HFFc6 (cell line): ENCODE measurements around the gene SLC9C2. TPM values are rescaled to one million over a fixed set of nuclear protein-coding genes. Genes with fewer than 3 reads are reported as not detected.

Experiments
- DNase-seq: peaks from one replicate; pipeline ENCODE4 v3.0.0-alpha.2; 2018
- H3K27ac Mint-ChIP-seq: 2 replicates; pipeline ENCODE4 v1.8.0; 2020; ENCODE audit warnings: mild to moderate bottlenecking, mixed read lengths
- H3K27me3 Mint-ChIP-seq: 2 replicates; pipeline ENCODE4 v1.8.0; 2021; ENCODE audit warnings: mild to moderate bottlenecking, moderate library complexity, mixed read lengths; ENCODE audit not compliant: insufficient read depth
- H3K36me3 Mint-ChIP-seq: 2 replicates; pipeline ENCODE4 v1.8.0; 2021; ENCODE audit warnings: low read depth, mixed read lengths
- H3K4me1 Mint-ChIP-seq: 2 replicates; pipeline ENCODE4 v1.8.0; 2020; ENCODE audit warnings: low read depth, mixed read lengths
- H3K4me3 Mint-ChIP-seq: 2 replicates; pipeline ENCODE4 v1.8.0; 2020; ENCODE audit warnings: mild to moderate bottlenecking, moderate library complexity, mixed read lengths
- H3K9me3 Mint-ChIP-seq: 2 replicates; pipeline ENCODE4 v1.8.0; 2020; ENCODE audit warnings: mild to moderate bottlenecking, mixed read lengths
- CTCF ChIP-seq: fragments of 200-600 bp; sonication (generic); IDR thresholded peaks from 2 replicates; pipeline ENCODE4 v1.5.0; 2021; ENCODE audit warnings: antibody characterized with exemption, mild to moderate bottlenecking
- total RNA-seq, 6 experiments: library from RNA; stranded (reverse); fragmentation: NEBNext Ultra II Directional; extraction: Animal tissue kit (Norgen Biotek cat#: 25700); gene quantifications; 2 replicates in 1 of 6; 3 replicates in 5 of 6; pipeline ENCODE4 v1.2.3, GENCODE V29; 2021

Gene SLC9C2
- total RNA-seq, 6 experiments from 2014 or later: not detected

DNA sequence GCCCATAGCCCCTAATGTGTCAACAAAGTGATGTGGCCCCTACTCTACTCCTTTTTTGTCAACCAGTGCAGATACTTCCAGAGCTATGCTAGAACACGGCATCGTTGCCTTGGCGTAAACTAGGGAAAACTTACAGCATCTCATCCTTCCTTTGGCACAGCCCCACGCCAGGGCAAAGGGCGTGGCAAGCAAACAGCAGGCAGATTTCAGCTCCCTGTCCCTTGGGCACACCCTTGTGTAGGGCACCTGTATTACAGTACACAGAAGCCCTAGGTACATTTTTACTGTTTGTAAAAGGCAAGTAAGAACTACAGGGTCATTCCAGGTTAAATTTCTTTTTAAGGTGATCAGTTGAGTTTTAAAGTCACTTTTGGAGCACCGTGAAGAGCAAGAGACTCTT, 96.4 kb downstream of the SLC9C2 start:
- H3K9me3 Mint-ChIP-seq: no peaks in the 10 kb centered on the region
- no peak overlapping the region for H3K4me3 Mint-ChIP-seq
- peak; percentile 48 for TF ChIP-seq CTCF
- no peaks in the 10 kb centered on the region for H3K36me3 Mint-ChIP-seq
- no peak for DNase-seq
- peaks cover 3% of the 10 kb centered on the region; the same call in 1 of the 2 replicates for H3K27me3 Mint-ChIP-seq
- peaks cover 35% of the 10 kb centered on the region for H3K4me1 Mint-ChIP-seq
- peak overlapping the region; percentile 84 for H3K27ac Mint-ChIP-seq

- TF ChIP-seq CTCF: no peak
- peaks cover 35% of the 10 kb centered on the region for H3K4me1 Mint-ChIP-seq
- DNase-seq: no peak
- H3K36me3 Mint-ChIP-seq: no peaks in the 10 kb centered on the region
- H3K9me3 Mint-ChIP-seq: no peaks in the 10 kb centered on the region
- H3K27me3 Mint-ChIP-seq: peaks cover 3% of the 10 kb centered on the region; the same call in 1 of the 2 replicates
- no peak overlapping the region for H3K27ac Mint-ChIP-seq
- H3K4me3 Mint-ChIP-seq: no peak overlapping the region
Measured at GRCh38 chr1:173505391-173505790, 97.5 kb downstream of the SLC9C2 start.

- DNase-seq: no peak
- Mint-ChIP-seq H3K36me3 (no peaks in the 10 kb centered on the region), H3K27ac (no peak overlapping the region), H3K9me3 (no peaks in the 10 kb centered on the region), H3K4me1 (peaks cover 35% of the 10 kb centered on the region), H3K4me3 (no peak overlapping the region), H3K27me3 (peaks cover 3% of the 10 kb centered on the region; the same call in 1 of the 2 replicates)
- no peak for TF ChIP-seq CTCF
Measured at GRCh38 chr1:173504268-173504667, 98.6 kb downstream of the SLC9C2 start.

- Mint-ChIP-seq H3K4me3 (peak overlapping the region; percentile 49; the same call in 1 of the 2 replicates), H3K27me3 (peaks cover 3% of the 10 kb centered on the region; the same call in 1 of the 2 replicates), H3K27ac (no peak overlapping the region), H3K4me1 (peaks cover 29% of the 10 kb centered on the region), H3K9me3 (no peaks in the 10 kb centered on the region), H3K36me3 (no peaks in the 10 kb centered on the region)
- peak; percentile 33 for DNase-seq
- no peak for TF ChIP-seq CTCF
Measured at GRCh38 chr1:173503391-173503790, 99.5 kb downstream of the SLC9C2 start.

- H3K9me3 Mint-ChIP-seq: no peaks in the 10 kb centered on the region; the same call in 1 of the 2 replicates
- no peak overlapping the region for H3K27ac Mint-ChIP-seq
- H3K36me3 Mint-ChIP-seq: no peaks in the 10 kb centered on the region
- no peak overlapping the region for H3K4me3 Mint-ChIP-seq
- TF ChIP-seq CTCF: no peak
- H3K27me3 Mint-ChIP-seq: peaks cover 3% of the 10 kb centered on the region; the same call in 1 of the 2 replicates
- no peak for DNase-seq
- peaks cover 16% of the 10 kb centered on the region for H3K4me1 Mint-ChIP-seq
Measured at GRCh38 chr1:173502104-173502503, 100.8 kb downstream of the SLC9C2 start.

DNA sequence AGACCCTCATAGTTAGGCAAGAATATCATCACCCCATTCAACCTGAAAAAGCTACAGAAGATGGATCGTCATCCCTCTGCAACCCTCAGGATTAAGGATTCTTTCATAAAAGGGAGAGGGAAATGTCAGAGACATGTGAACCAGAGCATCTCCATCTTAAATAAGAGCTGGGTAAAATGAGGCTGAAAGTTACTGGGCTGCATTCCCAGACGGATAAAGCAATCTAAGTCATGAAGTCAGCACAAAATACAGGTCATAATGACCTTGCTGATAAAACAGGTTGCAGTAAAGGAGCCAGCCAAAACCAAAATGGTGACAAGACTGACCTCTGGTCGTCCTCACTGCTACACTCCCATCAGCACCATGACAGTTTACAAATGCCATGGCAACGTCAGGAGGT, 103.1 kb downstream of the SLC9C2 start:
- peaks cover 6% of the 10 kb centered on the region for H3K4me1 Mint-ChIP-seq
- TF ChIP-seq CTCF: no peak
- H3K27me3 Mint-ChIP-seq: peaks cover 3% of the 10 kb centered on the region; the same call in 1 of the 2 replicates
- H3K27ac Mint-ChIP-seq: no peak overlapping the region
- H3K9me3 Mint-ChIP-seq: peaks cover 4% of the 10 kb centered on the region; the same call in 1 of the 2 replicates
- no peaks in the 10 kb centered on the region for H3K36me3 Mint-ChIP-seq
- DNase-seq: no peak
- no peak overlapping the region for H3K4me3 Mint-ChIP-seq
